IPS DF 6.9 (cell line): ENCODE results near the gene SLC39A11.
"Not testable (repeated sequence)": the region's sequence is repeated elsewhere in the genome, so short reads cannot be mapped to it uniquely, and the experiment has no call there.

Experiments
- DNase-seq: peaks from one replicate; pipeline ENCODE4 v3.0.0-alpha.2; 2013; ENCODE audit warnings: low read depth, low spot score
- H3K27ac ChIP-seq: one replicate; pipeline ENCODE4 v1.5.1; 2013; ENCODE audit warnings: low read length, control low read depth
- H3K27me3 ChIP-seq: 2 replicates; pipeline ENCODE4 v1.6.1; 2013; ENCODE audit warnings: mild to moderate bottlenecking, low read length; ENCODE audit not compliant: control insufficient read depth, insufficient read depth
- H3K36me3 ChIP-seq: 2 replicates; pipeline ENCODE4 v1.6.1; 2013; ENCODE audit warnings: low read length; ENCODE audit not compliant: control insufficient read depth, insufficient read depth
- H3K4me1 ChIP-seq: 2 replicates; pipeline ENCODE4 v1.6.1; 2013; ENCODE audit warnings: low read length; ENCODE audit not compliant: control insufficient read depth, insufficient read depth
- H3K4me3 ChIP-seq: 2 replicates; pipeline ENCODE4 v1.5.1; 2013; ENCODE audit warnings: mild to moderate bottlenecking, low read length
- H3K9me3 ChIP-seq: 2 replicates; pipeline ENCODE4 v1.6.1; 2013; ENCODE audit warnings: low read length, inconsistent platforms; ENCODE audit not compliant: control insufficient read depth, insufficient read depth
- WGBS: extraction: QIAGEN DNeasy Blood & Tissue Kit; methylation state at CpG from one replicate; pipeline ENCODE4 v1.1.7; 2013; ENCODE audit warnings: mixed read lengths, missing lambda C conversion rate; ENCODE audit not compliant: insufficient read length, insufficient coverage; 5-methylcytosine and 5-hydroxymethylcytosine counted together

SLC39A11 gene

GRCh38 chr17:73072219-73072962 is 20.1 kb downstream of the SLC39A11 start:
- no peak for DNase-seq
- Histone ChIP-seq H3K4me1 (no peaks in the 10 kb centered on the region), H3K36me3 (no peaks in the 10 kb centered on the region), H3K9me3 (no peaks in the 10 kb centered on the region), H3K4me3 (no peak overlapping the region), H3K27me3 (no peaks in the 10 kb centered on the region), H3K27ac (no peak overlapping the region)
- no CpG with 5 or more reads among the region's 14 CpGs for WGBS

- DNase-seq, result no peak
- H3K36me3 ChIP-seq, result no peaks in the 10 kb centered on the region
- no peak overlapping the region for H3K4me3 ChIP-seq
- no CpG with 5 or more reads among the region's 8 CpGs for WGBS
- no peaks in the 10 kb centered on the region for H3K4me1 ChIP-seq
- H3K27ac ChIP-seq, result no peak overlapping the region
- H3K9me3 ChIP-seq, result no peaks in the 10 kb centered on the region
- H3K27me3 ChIP-seq, result no peaks in the 10 kb centered on the region
Measured at GRCh38 chr17:73071066-73071999, 21.2 kb downstream of the SLC39A11 start.

GRCh38 chr17:73069841-73070240 is 22.6 kb downstream of the SLC39A11 start:
- Histone ChIP-seq H3K4me1 (no peaks in the 10 kb centered on the region; the same call in 1 of the 2 replicates), H3K9me3 (no peaks in the 10 kb centered on the region), H3K27ac (no peak overlapping the region), H3K27me3 (no peaks in the 10 kb centered on the region), H3K36me3 (no peaks in the 10 kb centered on the region), H3K4me3 (no peak overlapping the region)
- WGBS, result no CpG with 5 or more reads among the region's 3 CpGs
- no peak for DNase-seq

- H3K9me3 ChIP-seq, result no peaks in the 10 kb centered on the region
- no peak overlapping the region for H3K27ac ChIP-seq
- WGBS, result no CpG with 5 or more reads among the region's 5 CpGs
- no peak for DNase-seq
- H3K4me1 ChIP-seq, result no peaks in the 10 kb centered on the region; the same call in 1 of the 2 replicates
- no peaks in the 10 kb centered on the region for H3K27me3 ChIP-seq
- H3K36me3 ChIP-seq, result no peaks in the 10 kb centered on the region
- no peak overlapping the region for H3K4me3 ChIP-seq
Measured at GRCh38 chr17:73069164-73069770, 23.2 kb downstream of the SLC39A11 start.

- H3K36me3 ChIP-seq, result no peaks in the 10 kb centered on the region
- H3K9me3 ChIP-seq, result no peaks in the 10 kb centered on the region
- H3K4me3 ChIP-seq, result no peak overlapping the region
- no peaks in the 10 kb centered on the region; the same call in 1 of the 2 replicates for H3K4me1 ChIP-seq
- WGBS, result 100% methylated on average over 2 of the region's 9 CpGs
- DNase-seq, result no peak
- H3K27me3 ChIP-seq, result no peaks in the 10 kb centered on the region
- H3K27ac ChIP-seq, result no peak overlapping the region
Measured at GRCh38 chr17:73068322-73069153, 23.9 kb downstream of the SLC39A11 start.

- not testable (repeated sequence) for H3K27ac ChIP-seq, H3K4me1 ChIP-seq, H3K9me3 ChIP-seq, H3K4me3 ChIP-seq, H3K27me3 ChIP-seq, DNase-seq, H3K36me3 ChIP-seq
- no CpG with 5 or more reads among the region's 2 CpGs for WGBS
Measured at GRCh38 chr17:73067699-73068098, 24.8 kb downstream of the SLC39A11 start.

GRCh38 chr17:73067075-73067474 is 25.4 kb downstream of the SLC39A11 start:
- no peaks in the 10 kb centered on the region; the same call in 1 of the 2 replicates for H3K4me1 ChIP-seq
- H3K27ac ChIP-seq, result no peak overlapping the region
- no peak overlapping the region for H3K4me3 ChIP-seq
- DNase-seq, result no peak
- no peaks in the 10 kb centered on the region for H3K36me3 ChIP-seq
- no peaks in the 10 kb centered on the region for H3K9me3 ChIP-seq
- H3K27me3 ChIP-seq, result no peaks in the 10 kb centered on the region
- WGBS, result no CpG with 5 or more reads among the region's 3 CpGs

- Histone ChIP-seq H3K4me1 (no peaks in the 10 kb centered on the region; the same call in 1 of the 2 replicates), H3K4me3 (no peak overlapping the region), H3K9me3 (no peaks in the 10 kb centered on the region), H3K27me3 (no peaks in the 10 kb centered on the region), H3K36me3 (no peaks in the 10 kb centered on the region), H3K27ac (no peak overlapping the region)
- DNase-seq, result no peak
- WGBS, result no CpG with 5 or more reads among the region's 2 CpGs
Measured at GRCh38 chr17:73066148-73066884, 26.2 kb downstream of the SLC39A11 start.

- H3K36me3 ChIP-seq, result no peaks in the 10 kb centered on the region
- no peaks in the 10 kb centered on the region; the same call in 1 of the 2 replicates for H3K4me1 ChIP-seq
- WGBS, result no CpG with 5 or more reads among the region's 3 CpGs
- H3K27ac ChIP-seq, result no peak overlapping the region
- no peaks in the 10 kb centered on the region for H3K9me3 ChIP-seq
- no peaks in the 10 kb centered on the region for H3K27me3 ChIP-seq
- no peak for DNase-seq
- H3K4me3 ChIP-seq, result no peak overlapping the region
Measured at GRCh38 chr17:73065376-73065775, 27.1 kb downstream of the SLC39A11 start.
